Transverse colon (tissue), 3 donors: ENCODE data around the gene PNLIPRP2.

Experiments used
- CTCF ChIP-seq, 5 experiments: fragments of 200-600 bp in 3 of 5; fragments of 450-650 bp in 2 of 5; sonication (generic) in 3 of 5; IDR thresholded peaks; 1 replicate in 2 of 5; 2 replicates in 3 of 5; pipeline ENCODE4 v1.5.1; 2016 to 2017; ENCODE audit warnings: antibody characterized with exemption in 5 of 5, inconsistent platforms in 3 of 5, mild to moderate bottlenecking in 2 of 5, moderate library complexity in 1 of 5
- POLR2A ChIP-seq: fragments of 450-650 bp; IDR thresholded peaks from one replicate; pipeline ENCODE4 v1.6.1; 2016; ENCODE audit warnings: antibody characterized with exemption, mild to moderate bottlenecking, moderate library complexity

- TF ChIP-seq POLR2A (no peak), CTCF (IDR thresholded peaks at IDR 0.05) (no peak)
Measured at GRCh38 chr10:116655568-116655967, 34.8 kb downstream of the PNLIPRP2 start.
